Ectodermal cell (in vitro differentiated cells): ENCODE results near the gene IL1RAPL2.

Experiments
- H3K27ac ChIP-seq: 2 replicates; pipeline ENCODE4 v1.7.0; 2013; ENCODE audit warnings: mild to moderate bottlenecking, low read depth, low read length; ENCODE audit not compliant: insufficient read depth, poor library complexity, severe bottlenecking
- H3K27me3 ChIP-seq: 2 replicates; pipeline ENCODE4 v1.7.0; 2013; ENCODE audit warnings: mild to moderate bottlenecking, low read length; ENCODE audit not compliant: insufficient read depth, control insufficient read depth, poor library complexity, severe bottlenecking
- H3K36me3 ChIP-seq: one replicate; pipeline ENCODE4 v1.7.0; 2013; ENCODE audit warnings: low read length; ENCODE audit not compliant: control insufficient read depth, insufficient read depth
- H3K4me1 ChIP-seq: one replicate; pipeline ENCODE4 v1.7.0; 2013; ENCODE audit warnings: low read length; ENCODE audit not compliant: control insufficient read depth, insufficient read depth
- H3K4me3 ChIP-seq: 2 replicates; pipeline ENCODE4 v1.7.0; 2013; ENCODE audit warnings: low read depth, low read length, control low read depth; ENCODE audit not compliant: insufficient read depth
- H3K9me3 ChIP-seq: 2 replicates; pipeline ENCODE4 v1.7.0; 2013; ENCODE audit warnings: mild to moderate bottlenecking, low read length, moderate library complexity; ENCODE audit not compliant: control insufficient read depth
- WGBS, 2 experiments: methylation state at CpG; one replicate each; pipeline ENCODE4 v1.1.7; 2013; ENCODE audit warnings: missing lambda C conversion rate in 2 of 2; 5-methylcytosine and 5-hydroxymethylcytosine counted together

IL1RAPL2 gene

GRCh38 chrX:104712515-104712914, 146.5 kb downstream of the IL1RAPL2 start:
- H3K27ac ChIP-seq, result no peak overlapping the region
- no peaks in the 10 kb centered on the region for H3K27me3 ChIP-seq
- no peaks in the 10 kb centered on the region for H3K36me3 ChIP-seq
- H3K4me3 ChIP-seq, result no peak overlapping the region
- no peaks in the 10 kb centered on the region for H3K9me3 ChIP-seq
- H3K4me1 ChIP-seq, result no peaks in the 10 kb centered on the region
- WGBS, 2 experiments, result no CpG with 5 or more reads among the region's 1 CpG

- 81 to 96% methylated on average over 2 to 3 of the region's 3 CpGs for WGBS, 2 experiments
- no peaks in the 10 kb centered on the region for H3K4me1 ChIP-seq
Observed at GRCh38 chrX:104721854-104722253, 155.9 kb downstream of the IL1RAPL2 start.

GRCh38 chrX:104728456-104728855, 162.5 kb downstream of the IL1RAPL2 start:
- WGBS, 2 experiments, result 96 to 97% methylated on average over 2 to 3 of the region's 3 CpGs
- no peak overlapping the region for H3K4me3 ChIP-seq
- H3K4me1 ChIP-seq, result no peaks in the 10 kb centered on the region
- H3K27me3 ChIP-seq, result no peaks in the 10 kb centered on the region
- no peaks in the 10 kb centered on the region for H3K9me3 ChIP-seq
- H3K36me3 ChIP-seq, result no peaks in the 10 kb centered on the region
- no peak overlapping the region for H3K27ac ChIP-seq

More at GRCh38 chrX:104721854-104722253, 155.9 kb downstream of the IL1RAPL2 start:
- Histone ChIP-seq H3K27me3 (no peaks in the 10 kb centered on the region), H3K9me3 (no peaks in the 10 kb centered on the region), H3K36me3 (no peaks in the 10 kb centered on the region), H3K4me3 (no peak overlapping the region), H3K27ac (no peak overlapping the region)

GRCh38 chrX:104742355-104742754, 176.4 kb downstream of the IL1RAPL2 start:
- Histone ChIP-seq H3K4me3 (no peak overlapping the region), H3K27me3 (no peaks in the 10 kb centered on the region), H3K4me1 (no peaks in the 10 kb centered on the region), H3K9me3 (no peaks in the 10 kb centered on the region), H3K36me3 (no peaks in the 10 kb centered on the region), H3K27ac (no peak overlapping the region)

- no peaks in the 10 kb centered on the region for H3K9me3 ChIP-seq
- H3K27me3 ChIP-seq, result no peaks in the 10 kb centered on the region
- 0% methylated on average over 1 of the region's 1 CpG; no CpG with 5 or more reads in 1 of the 2 experiments for WGBS, 2 experiments
- H3K36me3 ChIP-seq, result no peaks in the 10 kb centered on the region
- H3K4me1 ChIP-seq, result no peaks in the 10 kb centered on the region
- no peak overlapping the region for H3K4me3 ChIP-seq
- no peak overlapping the region for H3K27ac ChIP-seq
Observed at GRCh38 chrX:104745152-104745551, 179.2 kb downstream of the IL1RAPL2 start.

- H3K4me1 ChIP-seq, result no peaks in the 10 kb centered on the region
- no peaks in the 10 kb centered on the region for H3K36me3 ChIP-seq
- WGBS, 2 experiments, result 89 to 92% methylated on average over 2 of the region's 2 CpGs
- no peak overlapping the region for H3K4me3 ChIP-seq
- no peaks in the 10 kb centered on the region for H3K9me3 ChIP-seq
- no peaks in the 10 kb centered on the region for H3K27me3 ChIP-seq
- no peak overlapping the region for H3K27ac ChIP-seq
Observed at GRCh38 chrX:104749951-104750610, 184.1 kb downstream of the IL1RAPL2 start.

- Histone ChIP-seq H3K27me3 (no peaks in the 10 kb centered on the region), H3K27ac (no peak overlapping the region), H3K4me1 (no peaks in the 10 kb centered on the region), H3K36me3 (no peaks in the 10 kb centered on the region), H3K9me3 (no peaks in the 10 kb centered on the region), H3K4me3 (no peak overlapping the region)
Observed at GRCh38 chrX:104762641-104763040, 196.6 kb downstream of the IL1RAPL2 start.

- H3K9me3 ChIP-seq, result no peaks in the 10 kb centered on the region
- no peak overlapping the region for H3K27ac ChIP-seq
- H3K4me1 ChIP-seq, result no peaks in the 10 kb centered on the region
- H3K4me3 ChIP-seq, result no peak overlapping the region
- H3K36me3 ChIP-seq, result no peaks in the 10 kb centered on the region
- H3K27me3 ChIP-seq, result no peaks in the 10 kb centered on the region
Observed at GRCh38 chrX:104789784-104790183, 223.8 kb downstream of the IL1RAPL2 start.

GRCh38 chrX:104795804-104796203, 229.8 kb downstream of the IL1RAPL2 start:
- Histone ChIP-seq H3K27me3 (no peaks in the 10 kb centered on the region), H3K4me1 (no peaks in the 10 kb centered on the region), H3K4me3 (no peak overlapping the region), H3K9me3 (no peaks in the 10 kb centered on the region), H3K36me3 (no peaks in the 10 kb centered on the region), H3K27ac (no peak overlapping the region)
- 19 to 20% methylated on average over 1 of the region's 1 CpG for WGBS, 2 experiments

- 85 to 100% methylated on average over 1 of the region's 1 CpG for WGBS, 2 experiments
Observed at GRCh38 chrX:104803219-104803618, 237.2 kb downstream of the IL1RAPL2 start.

GRCh38 chrX:104806346-104806745, 240.3 kb downstream of the IL1RAPL2 start:
- Histone ChIP-seq H3K27me3 (no peaks in the 10 kb centered on the region), H3K27ac (no peak overlapping the region), H3K9me3 (no peaks in the 10 kb centered on the region), H3K36me3 (no peaks in the 10 kb centered on the region), H3K4me3 (no peak overlapping the region), H3K4me1 (no peaks in the 10 kb centered on the region)
- 75 to 87% methylated on average over 2 of the region's 2 CpGs for WGBS, 2 experiments

More at GRCh38 chrX:104803219-104803618, 237.2 kb downstream of the IL1RAPL2 start:
- H3K27me3 ChIP-seq, result no peaks in the 10 kb centered on the region
- H3K36me3 ChIP-seq, result no peaks in the 10 kb centered on the region
- no peaks in the 10 kb centered on the region for H3K4me1 ChIP-seq
- H3K4me3 ChIP-seq, result no peak overlapping the region
- H3K9me3 ChIP-seq, result no peaks in the 10 kb centered on the region
- H3K27ac ChIP-seq, result no peak overlapping the region
